HG03342 (cell line): ENCODE measurements around the gene STRA6.
"Not testable (repeated sequence)": the region's sequence is repeated elsewhere in the genome, so short reads cannot be mapped to it uniquely, and the experiment has no call there.

Source experiments
- ATAC-seq: cut with Tn5 transposase; IDR thresholded peaks from one replicate; pipeline ENCODE4 v1.9.1; 2021; ENCODE audit warnings: mild to moderate bottlenecking, moderate library complexity; ENCODE audit not compliant: unreplicated experiment

The STRA6 gene

GRCh38 chr15:74167891-74168331 is 34.7 kb downstream of the STRA6 start:
- no peak for ATAC-seq

- no peak for ATAC-seq
Observed at GRCh38 chr15:74165461-74165860, 37.1 kb downstream of the STRA6 start.

GRCh38 chr15:74162195-74162536 is 40.4 kb downstream of the STRA6 start:
- ATAC-seq = not testable (repeated sequence)

GRCh38 chr15:74160390-74160789 is 42.2 kb downstream of the STRA6 start:
- ATAC-seq = not testable (repeated sequence)

GRCh38 chr15:74159773-74160172 is 42.8 kb downstream of the STRA6 start:
- ATAC-seq = no peak

GRCh38 chr15:74158855-74159650 is 43.5 kb downstream of the STRA6 start:
- peak; percentile 65 for ATAC-seq

GRCh38 chr15:74157868-74158827 is 44.4 kb downstream of the STRA6 start:
- ATAC-seq = no peak

- ATAC-seq = no peak
Observed at GRCh38 chr15:74156678-74157411, 45.7 kb downstream of the STRA6 start.

GRCh38 chr15:74155766-74156417 is 46.7 kb downstream of the STRA6 start:
- no peak for ATAC-seq

GRCh38 chr15:74147051-74147450 is 55.5 kb downstream of the STRA6 start:
- ATAC-seq = no peak

- no peak for ATAC-seq
Observed at GRCh38 chr15:74146277-74146800, 56.2 kb downstream of the STRA6 start.

GRCh38 chr15:74144153-74144775 is 58.3 kb downstream of the STRA6 start:
- ATAC-seq = no peak

- no peak for ATAC-seq
Observed at GRCh38 chr15:74141591-74141990, 61.0 kb downstream of the STRA6 start.

GRCh38 chr15:74138642-74139041 is 63.9 kb downstream of the STRA6 start:
- ATAC-seq = no peak

GRCh38 chr15:74137537-74137894 is 65.1 kb downstream of the STRA6 start:
- ATAC-seq = no peak

GRCh38 chr15:74136814-74137536 is 65.6 kb downstream of the STRA6 start:
- ATAC-seq = no peak

GRCh38 chr15:74136540-74136813 is 66.1 kb downstream of the STRA6 start:
- ATAC-seq = no peak

- no peak for ATAC-seq
Observed at GRCh38 chr15:74135041-74135565, 67.5 kb downstream of the STRA6 start.

- no peak for ATAC-seq
Observed at GRCh38 chr15:74134387-74135027, 68.1 kb downstream of the STRA6 start.
